Mesenchymal stem cell (in vitro differentiated cells and primary cell): ENCODE data around the gene MCF2L2.

Experiments used
- DNase-seq: peaks from one replicate; pipeline ENCODE4 v3.0.0-alpha.2; 2013
- H2AFZ ChIP-seq: one replicate; pipeline ENCODE4 v1.6.1; 2013; ENCODE audit warnings: low read depth, mild to moderate bottlenecking, control low read depth, inconsistent platforms, low read length, moderate library complexity
- H2AK5ac ChIP-seq: 2 replicates; pipeline ENCODE4 v1.6.1; 2013; ENCODE audit warnings: low read length, moderate library complexity, mild to moderate bottlenecking, inconsistent platforms; ENCODE audit not compliant: severe bottlenecking
- H2BK120ac ChIP-seq: one replicate; pipeline ENCODE4 v1.6.1; 2013; ENCODE audit warnings: low read depth, mild to moderate bottlenecking, inconsistent platforms, low read length, moderate library complexity
- H2BK12ac ChIP-seq, 2 experiments: one replicate each; pipeline ENCODE4 v1.6.1; 2013; ENCODE audit warnings: inconsistent platforms in 2 of 2, low read length in 2 of 2, mild to moderate bottlenecking in 2 of 2, moderate library complexity in 2 of 2, control low read depth in 1 of 2
- H2BK15ac ChIP-seq: one replicate; pipeline ENCODE4 v1.6.1; 2013; ENCODE audit warnings: mild to moderate bottlenecking, low read depth, inconsistent platforms; ENCODE audit not compliant: poor library complexity, severe bottlenecking
- H2BK5ac ChIP-seq: 2 replicates; pipeline ENCODE4 v1.6.1; 2013; ENCODE audit warnings: low read depth, mild to moderate bottlenecking, low read length, control low read depth, inconsistent platforms; ENCODE audit not compliant: poor library complexity, severe bottlenecking
- H3K14ac ChIP-seq, 2 experiments: one replicate each; pipeline ENCODE4 v1.6.1; 2013; ENCODE audit warnings: inconsistent platforms in 2 of 2, low read length in 2 of 2, control low read depth in 1 of 2, mild to moderate bottlenecking in 1 of 2, moderate library complexity in 1 of 2
- H3K18ac ChIP-seq, 2 experiments: one replicate each; pipeline ENCODE4 v1.6.1; 2013; ENCODE audit warnings: inconsistent platforms in 2 of 2, low read length in 2 of 2, control low read depth in 1 of 2, low read depth in 1 of 2, mild to moderate bottlenecking in 1 of 2
- H3K23ac ChIP-seq, 2 experiments: one replicate each; pipeline ENCODE4 v1.6.1; 2013; ENCODE audit warnings: inconsistent platforms in 2 of 2, low read length in 2 of 2, mild to moderate bottlenecking in 2 of 2, moderate library complexity in 2 of 2, control low read depth in 1 of 2
- H3K27ac ChIP-seq: 2 replicates; pipeline ENCODE4 v1.5.1; 2013; ENCODE audit warnings: mild to moderate bottlenecking, moderate library complexity, low read length, control low read depth, inconsistent platforms; ENCODE audit not compliant: poor library complexity, severe bottlenecking
- H3K27me3 ChIP-seq, 2 experiments: 2 replicates each; pipeline versions ENCODE4 v1.6.1 to v1.7.0; 2013; ENCODE audit warnings: low read length in 2 of 2, mild to moderate bottlenecking in 2 of 2, moderate library complexity in 2 of 2, control low read depth in 1 of 2, inconsistent platforms in 1 of 2; ENCODE audit not compliant: control insufficient read depth in 1 of 2, insufficient read depth in 1 of 2
- H3K36me3 ChIP-seq, 2 experiments: 2 replicates each; pipeline versions ENCODE4 v1.6.1 to v1.7.0; 2013; ENCODE audit warnings: low read length in 2 of 2, control low read depth in 1 of 2, inconsistent platforms in 1 of 2, low read depth in 1 of 2, mild to moderate bottlenecking in 1 of 2; ENCODE audit not compliant: insufficient read depth in 2 of 2, control insufficient read depth in 1 of 2
- H3K4ac ChIP-seq, 2 experiments: one replicate each; pipeline ENCODE4 v1.6.1; 2013; ENCODE audit warnings: inconsistent platforms in 2 of 2, low read length in 2 of 2, mild to moderate bottlenecking in 2 of 2, moderate library complexity in 2 of 2, control low read depth in 1 of 2, low read depth in 1 of 2
- H3K4me1 ChIP-seq: 2 replicates; pipeline ENCODE4 v1.6.1; 2013; ENCODE audit warnings: low read depth, low read length, control low read depth; ENCODE audit not compliant: control insufficient read depth, insufficient read depth
- H3K4me2 ChIP-seq: 2 replicates; pipeline ENCODE4 v1.6.1; 2013; ENCODE audit warnings: low read length, mild to moderate bottlenecking, inconsistent platforms; ENCODE audit not compliant: poor library complexity, severe bottlenecking
- H3K4me3 ChIP-seq, 2 experiments: 2 replicates each; pipeline versions ENCODE4 v1.5.1 to v1.7.0; 2013; ENCODE audit warnings: low read length in 2 of 2, mild to moderate bottlenecking in 2 of 2, control low read depth in 1 of 2, low read depth in 1 of 2; ENCODE audit not compliant: insufficient read depth in 1 of 2
- H3K79me1 ChIP-seq: replicated peaks from 2 replicates; pipeline ENCODE4 v1.6.1; 2013; ENCODE audit warnings: mild to moderate bottlenecking, control low read depth, low read length, inconsistent platforms; ENCODE audit not compliant: poor library complexity, severe bottlenecking
- H3K9ac ChIP-seq: 2 replicates; pipeline ENCODE4 v1.7.0; 2013; ENCODE audit warnings: mild to moderate bottlenecking, low read length, moderate library complexity
- H3K9me3 ChIP-seq: 2 replicates; pipeline ENCODE4 v1.7.0; 2013; ENCODE audit warnings: mild to moderate bottlenecking, low read length; ENCODE audit not compliant: control insufficient read depth
- H4K8ac ChIP-seq: one replicate; pipeline ENCODE4 v1.6.1; 2013; ENCODE audit warnings: inconsistent platforms, mild to moderate bottlenecking, low read length, moderate library complexity
- H4K91ac ChIP-seq: one replicate; pipeline ENCODE4 v1.6.1; 2013; ENCODE audit warnings: mild to moderate bottlenecking, low read length, inconsistent platforms
- WGBS: methylation state at CpG from one replicate; pipeline ENCODE4 v1.1.7; 2013; ENCODE audit warnings: mixed read lengths; 5-methylcytosine and 5-hydroxymethylcytosine counted together

MCF2L2 gene

GRCh38 chr3:183448369-183449128 is 20.1 kb upstream of the MCF2L2 start:
- Histone ChIP-seq H3K4me3 (peak overlapping the region in 1 of 2 experiments; percentile 98), H2AFZ (no peak overlapping the region), H2BK15ac (no peak overlapping the region), H3K4ac (no peak overlapping the region), H3K9ac (peak overlapping the region; percentile 92), H3K4me2 (peak overlapping the region; percentile 70), H3K4me1 (peaks cover 1% of the 10 kb centered on the region), H3K23ac (no peak overlapping the region), H3K14ac (no peak overlapping the region), H3K27me3 (no peaks in the 10 kb centered on the region), H3K79me1 (peaks cover 2% of the 10 kb centered on the region), H3K18ac (no peak overlapping the region), H2BK12ac (no peak overlapping the region), H3K27ac (no peak overlapping the region), H2AK5ac (no peak overlapping the region), H4K91ac (no peak overlapping the region), H4K8ac (no peak overlapping the region), H3K36me3 (peaks cover 3 to 5% of the 10 kb centered on the region in 2 experiments), H2BK5ac (no peak overlapping the region), H2BK120ac (no peak overlapping the region), H3K9me3 (peaks cover under 1% of the 10 kb centered on the region)
- 25% methylated on average over 1 of the region's 3 CpGs for WGBS
- DNase-seq: no peak

- Histone ChIP-seq H2BK15ac (no peak overlapping the region), H3K36me3 (peaks cover 0 to 3% of the 10 kb centered on the region in 2 experiments), H2AFZ (peak overlapping the region; percentile 94), H4K8ac (peak overlapping the region; percentile 64), H4K91ac (peak overlapping the region; percentile 79), H3K18ac (peak overlapping the region; percentile 20 to 99), H3K9ac (peak overlapping the region; percentile 92), H3K4ac (peak overlapping the region; percentile 68 to 94), H3K79me1 (peaks cover 2% of the 10 kb centered on the region), H2BK5ac (peak overlapping the region; percentile 59), H2BK12ac (peak overlapping the region in 1 of 2 experiments; percentile 82), H3K4me2 (peak overlapping the region; percentile 80), H3K27ac (peak overlapping the region; percentile 77), H2AK5ac (no peak overlapping the region), H3K14ac (peak overlapping the region in 1 of 2 experiments; percentile 98), H3K4me3 (peak overlapping the region; percentile 76 to 98), H3K23ac (peak overlapping the region in 1 of 2 experiments; percentile 90), H2BK120ac (peak overlapping the region; percentile 39), H3K27me3 (no peaks in the 10 kb centered on the region), H3K4me1 (peaks cover 1% of the 10 kb centered on the region), H3K9me3 (peaks cover 9% of the 10 kb centered on the region)
- peak; percentile 89 for DNase-seq
- under 1% methylated on average over 51 of the region's 54 CpGs for WGBS
These were observed 19.0 kb upstream of the MCF2L2 start for GRCh38 chr3:183447206-183448001.

GRCh38 chr3:183446838-183447205 is 18.4 kb upstream of the MCF2L2 start:
- Histone ChIP-seq H3K18ac (no peak overlapping the region), H3K36me3 (no peaks in the 10 kb centered on the region), H3K4me3 (peak overlapping the region in 1 of 2 experiments; percentile 98), H3K9ac (peak overlapping the region; percentile 92), H2BK120ac (no peak overlapping the region), H2BK12ac (no peak overlapping the region), H3K9me3 (peaks cover 9% of the 10 kb centered on the region), H2BK5ac (no peak overlapping the region), H4K8ac (no peak overlapping the region), H2AFZ (no peak overlapping the region), H3K4me1 (peaks cover 1% of the 10 kb centered on the region), H3K27ac (no peak overlapping the region), H3K27me3 (no peaks in the 10 kb centered on the region), H2BK15ac (no peak overlapping the region), H3K14ac (no peak overlapping the region), H3K23ac (no peak overlapping the region), H2AK5ac (no peak overlapping the region), H3K4me2 (peak overlapping the region; percentile 80), H4K91ac (no peak overlapping the region), H3K79me1 (peaks cover 2% of the 10 kb centered on the region), H3K4ac (no peak overlapping the region)
- DNase-seq: no peak
- no CpG with 5 or more reads among the region's 2 CpGs for WGBS

- no peak overlapping the region for H4K8ac ChIP-seq
- no peaks in the 10 kb centered on the region for H3K79me1 ChIP-seq
- H2AK5ac ChIP-seq: no peak overlapping the region
- no peak for DNase-seq
- H3K9ac ChIP-seq: no peak overlapping the region
- H2BK12ac ChIP-seq: no peak overlapping the region
- no peaks in the 10 kb centered on the region for H3K27me3 ChIP-seq
- no peak overlapping the region for H3K4me2 ChIP-seq
- H3K36me3 ChIP-seq: no peaks in the 10 kb centered on the region
- no peak overlapping the region for H3K18ac ChIP-seq
- no peak overlapping the region for H2BK15ac ChIP-seq
- H3K4me1 ChIP-seq: no peaks in the 10 kb centered on the region
- no peak overlapping the region for H4K91ac ChIP-seq
- no peak overlapping the region for H2BK120ac ChIP-seq
- H3K14ac ChIP-seq: no peak overlapping the region
- WGBS: no CpG with 5 or more reads among the region's 1 CpG
- H3K9me3 ChIP-seq: peaks cover 11% of the 10 kb centered on the region
- H3K27ac ChIP-seq: no peak overlapping the region
- H3K23ac ChIP-seq: no peak overlapping the region
- H3K4me3 ChIP-seq: no peak overlapping the region
- no peak overlapping the region for H2AFZ ChIP-seq
- H3K4ac ChIP-seq: no peak overlapping the region
- no peak overlapping the region for H2BK5ac ChIP-seq
These were observed 16.3 kb upstream of the MCF2L2 start for GRCh38 chr3:183444748-183445147.
